ENCODE measurements around the gene IRF2BP2.

- TF ChIP-seq EZH2 (IDR thresholded peaks at IDR 0.05; ENCODE audit: borderline replicate concordance, insufficient read depth, low read depth, low read length, poor library complexity, severe bottlenecking) (no peak), CTCF (IDR thresholded peaks at IDR 0.05) (no peak)
These were observed 47.6 kb downstream of the IRF2BP2 start for GRCh38 chr1:234562334-234562733.
